Progenitor cell of endocrine pancreas (in vitro differentiated cells): ENCODE results near the gene ABTB2. TPM values are rescaled to one million over a fixed set of nuclear protein-coding genes. Genes with fewer than 3 reads are reported as not detected.
"Not testable (repeated sequence)": the region's sequence is repeated elsewhere in the genome, so short reads cannot be mapped to it uniquely, and the experiment has no call there.

Source experiments
- DNase-seq: peaks from one replicate; pipeline ENCODE4 v3.0.0; 2021; ENCODE audit warnings: low spot score; ENCODE audit not compliant: unreplicated experiment
- H3K27ac Mint-ChIP-seq: 2 replicates; pipeline ENCODE4 v1.8.0; 2021; ENCODE audit warnings: mild to moderate bottlenecking, moderate library complexity, mixed read lengths
- H3K27me3 Mint-ChIP-seq: 2 replicates; pipeline ENCODE4 v1.8.0; 2021; ENCODE audit warnings: mixed read lengths
- H3K36me3 Mint-ChIP-seq: 2 replicates; pipeline ENCODE4 v1.8.0; 2022; ENCODE audit warnings: mixed read lengths; ENCODE audit not compliant: insufficient read depth
- H3K4me1 Mint-ChIP-seq: 2 replicates; pipeline ENCODE4 v1.8.0; 2021; ENCODE audit warnings: low read depth, mixed read lengths
- H3K4me3 Mint-ChIP-seq: 2 replicates; pipeline ENCODE4 v1.8.0; 2021; ENCODE audit warnings: low read depth, mild to moderate bottlenecking, moderate library complexity, mixed read lengths
- H3K9me3 Mint-ChIP-seq: 2 replicates; pipeline ENCODE4 v1.8.0; 2021; ENCODE audit warnings: low read depth, mixed read lengths
- total RNA-seq: library from RNA; stranded (reverse); gene quantifications from 2 replicates; pipeline ENCODE4 v1.2.1, GENCODE V29; 2021
- TF ChIP-seq, protein P1 (sequence below): fragments of 200-600 bp; sonication (generic); IDR thresholded peaks from one replicate; pipeline ENCODE4 v1.5.0; 2021; ENCODE audit warnings: antibody characterized with exemption, mild to moderate bottlenecking; ENCODE audit not compliant: unreplicated experiment

The ABTB2 gene
- total RNA-seq, 1 donor from 2014 or later = 19.5 TPM

DNA sequence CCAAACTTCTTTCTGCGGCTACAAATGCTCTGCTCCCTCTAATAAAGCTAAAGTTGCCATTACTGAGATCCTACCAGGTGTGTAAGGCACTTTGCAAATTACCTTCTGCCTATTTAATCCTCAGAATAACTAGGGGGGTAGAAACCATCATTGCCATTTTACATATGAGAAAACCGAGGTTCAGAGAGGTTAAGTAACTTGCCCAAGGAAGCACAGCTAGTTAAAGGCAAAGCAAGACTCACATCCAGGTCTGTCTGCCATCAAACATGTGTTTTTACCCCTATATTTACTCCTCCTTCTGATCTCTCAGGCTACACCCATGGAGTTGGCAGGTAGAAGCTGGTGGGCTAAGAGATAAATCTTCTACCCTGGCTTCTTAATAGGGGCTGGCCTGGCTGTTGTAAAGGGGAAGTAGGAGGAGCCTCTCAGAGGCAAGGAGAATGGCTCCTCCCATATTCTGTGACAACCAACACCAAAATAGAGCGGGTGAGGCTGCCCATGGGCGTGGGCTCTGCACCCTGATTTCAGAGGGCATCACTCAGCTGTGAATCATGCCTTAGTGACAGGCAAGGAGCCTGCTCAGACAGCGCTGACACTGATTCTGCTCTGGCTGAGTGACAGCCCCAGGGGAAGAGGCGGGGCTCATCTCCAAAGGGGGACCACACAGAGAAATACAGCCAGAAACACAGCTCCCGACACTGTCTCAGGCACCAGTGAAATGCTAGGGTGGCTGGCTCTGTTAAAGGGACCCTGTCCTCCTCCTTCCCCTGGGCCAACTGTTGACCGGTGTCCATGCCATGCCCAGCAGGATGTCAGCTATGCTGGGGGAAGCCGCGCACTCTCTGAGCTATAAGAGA is 106.8 kb downstream of the ABTB2 start:
- Mint-ChIP-seq H3K4me3 (no peak overlapping the region), H3K27me3 (no peaks in the 10 kb centered on the region), H3K9me3 (no peaks in the 10 kb centered on the region), H3K36me3 (no peaks in the 10 kb centered on the region), H3K27ac (no peak overlapping the region), H3K4me1 (peaks cover 34% of the 10 kb centered on the region)
- no peak for DNase-seq
- TF ChIP-seq, protein P1, sequence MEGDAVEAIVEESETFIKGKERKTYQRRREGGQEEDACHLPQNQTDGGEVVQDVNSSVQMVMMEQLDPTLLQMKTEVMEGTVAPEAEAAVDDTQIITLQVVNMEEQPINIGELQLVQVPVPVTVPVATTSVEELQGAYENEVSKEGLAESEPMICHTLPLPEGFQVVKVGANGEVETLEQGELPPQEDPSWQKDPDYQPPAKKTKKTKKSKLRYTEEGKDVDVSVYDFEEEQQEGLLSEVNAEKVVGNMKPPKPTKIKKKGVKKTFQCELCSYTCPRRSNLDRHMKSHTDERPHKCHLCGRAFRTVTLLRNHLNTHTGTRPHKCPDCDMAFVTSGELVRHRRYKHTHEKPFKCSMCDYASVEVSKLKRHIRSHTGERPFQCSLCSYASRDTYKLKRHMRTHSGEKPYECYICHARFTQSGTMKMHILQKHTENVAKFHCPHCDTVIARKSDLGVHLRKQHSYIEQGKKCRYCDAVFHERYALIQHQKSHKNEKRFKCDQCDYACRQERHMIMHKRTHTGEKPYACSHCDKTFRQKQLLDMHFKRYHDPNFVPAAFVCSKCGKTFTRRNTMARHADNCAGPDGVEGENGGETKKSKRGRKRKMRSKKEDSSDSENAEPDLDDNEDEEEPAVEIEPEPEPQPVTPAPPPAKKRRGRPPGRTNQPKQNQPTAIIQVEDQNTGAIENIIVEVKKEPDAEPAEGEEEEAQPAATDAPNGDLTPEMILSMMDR = no peak

DNA sequence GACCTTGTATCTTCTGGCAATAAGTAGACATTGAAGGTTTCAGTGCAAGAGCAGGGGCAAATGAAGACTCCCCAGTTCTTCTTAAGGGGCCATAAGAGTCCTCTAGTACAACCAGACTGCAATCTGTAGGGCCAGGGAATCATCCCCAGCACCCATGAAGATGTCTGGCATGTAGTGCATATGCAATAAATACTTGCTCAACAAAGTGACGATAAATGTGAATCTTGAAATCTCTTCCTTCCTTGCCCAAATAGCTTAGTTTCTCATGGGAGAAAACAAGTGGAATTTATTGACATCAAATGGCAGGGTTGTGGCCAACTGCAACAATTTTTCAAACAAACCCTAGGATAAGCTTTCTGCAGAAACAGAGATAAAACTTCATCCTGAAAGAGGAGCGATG is 107.6 kb downstream of the ABTB2 start:
- TF ChIP-seq, protein P1 = no peak
- Mint-ChIP-seq H3K27me3 (no peaks in the 10 kb centered on the region), H3K36me3 (no peaks in the 10 kb centered on the region), H3K9me3 (no peaks in the 10 kb centered on the region), H3K4me3 (no peak overlapping the region), H3K4me1 (peaks cover 39% of the 10 kb centered on the region), H3K27ac (no peak overlapping the region)
- DNase-seq = no peak

GRCh38 chr11:34249439-34249838 is 108.4 kb downstream of the ABTB2 start:
- Mint-ChIP-seq H3K36me3 (no peaks in the 10 kb centered on the region), H3K27me3 (no peaks in the 10 kb centered on the region), H3K9me3 (no peaks in the 10 kb centered on the region), H3K4me3 (no peak overlapping the region), H3K27ac (no peak overlapping the region), H3K4me1 (peaks cover 44% of the 10 kb centered on the region)
- TF ChIP-seq, protein P1 = no peak
- DNase-seq = no peak

- DNase-seq, H3K9me3 Mint-ChIP-seq, H3K36me3 Mint-ChIP-seq, H3K27me3 Mint-ChIP-seq, H3K27ac Mint-ChIP-seq, H3K4me3 Mint-ChIP-seq: not testable (repeated sequence)
- H3K4me1 Mint-ChIP-seq = peaks cover 62% of the 10 kb centered on the region
Observed at GRCh38 chr11:34246511-34246910, 111.3 kb downstream of the ABTB2 start.

DNA sequence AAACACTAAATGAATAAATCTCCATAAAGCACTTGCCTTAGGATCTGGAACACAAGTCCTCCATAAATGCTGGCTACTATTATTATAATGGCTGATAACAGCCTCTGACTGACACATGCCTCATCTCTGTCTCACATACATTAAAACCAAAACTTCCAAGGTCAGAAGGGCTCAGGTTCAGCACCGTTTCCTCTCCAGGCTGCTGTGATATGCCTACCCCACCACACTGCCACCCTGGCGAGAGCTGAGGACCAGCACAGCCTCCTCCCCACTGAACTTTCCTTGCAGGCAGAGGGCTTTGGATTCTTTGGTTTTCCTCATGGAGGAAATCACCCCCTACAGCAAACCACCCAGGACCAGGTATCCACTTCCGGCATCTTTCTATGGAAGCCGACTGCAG is 112.8 kb downstream of the ABTB2 start:
- H3K4me1 Mint-ChIP-seq = peaks cover 60% of the 10 kb centered on the region
- H3K36me3 Mint-ChIP-seq = no peaks in the 10 kb centered on the region
- peak overlapping the region; percentile 92 for H3K27ac Mint-ChIP-seq
- TF ChIP-seq, protein P1 = no peak
- H3K4me3 Mint-ChIP-seq = no peak overlapping the region
- H3K9me3 Mint-ChIP-seq = no peaks in the 10 kb centered on the region
- H3K27me3 Mint-ChIP-seq = peaks cover 7% of the 10 kb centered on the region
- DNase-seq = no peak
